GM21619 (cell line): ENCODE data around the gene RERE.
"Not testable (repeated sequence)": the region's sequence is repeated elsewhere in the genome, so short reads cannot be mapped to it uniquely, and the experiment has no call there.

Experiments used
- ATAC-seq: cut with Tn5 transposase; IDR thresholded peaks from one replicate; pipeline ENCODE4 v1.9.1; 2021; ENCODE audit not compliant: unreplicated experiment

The RERE gene

GRCh38 chr1:8649027-8649426 is 168.4 kb downstream of the RERE start:
- ATAC-seq = peak; percentile 38

GRCh38 chr1:8646996-8647395 is 170.4 kb downstream of the RERE start:
- ATAC-seq = no peak

- ATAC-seq = no peak
These were observed 171.3 kb downstream of the RERE start for GRCh38 chr1:8646189-8646588.

GRCh38 chr1:8643542-8644536 is 173.6 kb downstream of the RERE start:
- ATAC-seq = peak; percentile 87

GRCh38 chr1:8642114-8642513 is 175.3 kb downstream of the RERE start:
- no peak for ATAC-seq

GRCh38 chr1:8641377-8641997 is 176.0 kb downstream of the RERE start:
- no peak for ATAC-seq

- no peak for ATAC-seq
These were observed 176.5 kb downstream of the RERE start for GRCh38 chr1:8640950-8641349.

- no peak for ATAC-seq
These were observed 178.3 kb downstream of the RERE start for GRCh38 chr1:8639148-8639547.

- no peak for ATAC-seq
These were observed 183.5 kb downstream of the RERE start for GRCh38 chr1:8633741-8634501.

GRCh38 chr1:8632102-8632501 is 185.3 kb downstream of the RERE start:
- no peak for ATAC-seq

GRCh38 chr1:8631163-8631562 is 186.3 kb downstream of the RERE start:
- no peak for ATAC-seq

- ATAC-seq = peak; percentile 84
These were observed 188.0 kb downstream of the RERE start for GRCh38 chr1:8629241-8630091.

GRCh38 chr1:8628606-8629005 is 188.8 kb downstream of the RERE start:
- ATAC-seq = no peak

GRCh38 chr1:8627728-8628127 is 189.7 kb downstream of the RERE start:
- ATAC-seq = no peak

GRCh38 chr1:8625981-8626898 is 191.2 kb downstream of the RERE start:
- ATAC-seq = no peak

- no peak for ATAC-seq
These were observed 191.9 kb downstream of the RERE start for GRCh38 chr1:8625491-8625890.

GRCh38 chr1:8623651-8624192 is 193.7 kb downstream of the RERE start:
- not testable (repeated sequence) for ATAC-seq

- not testable (repeated sequence) for ATAC-seq
These were observed 195.6 kb downstream of the RERE start for GRCh38 chr1:8621785-8622348.
